Psoas muscle (tissue), 8 donors: Measurements from ENCODE around the gene GALNT13. TPM values are rescaled to one million over a fixed set of nuclear protein-coding genes. Genes with fewer than 3 reads are reported as not detected.

Source experiments
- ATAC-seq, 4 donors: fragments of 200-7000 bp; cut with Tn5 transposase; one replicate each; pipeline ENCODE4 v1.9.1; 2020; ENCODE audit warnings: moderate library complexity in 3 of 4, mild to moderate bottlenecking in 2 of 4
- DNase-seq, 2 donors: peaks; one replicate each; pipeline ENCODE4 v3.0.0-alpha.2; 2020
- H3K27ac ChIP-seq: fragments of 200-600 bp; one replicate; pipeline ENCODE4 v1.8.0; 2022
- H3K27me3 ChIP-seq, 3 donors: fragments of 200-600 bp in 1 of 3; one replicate each; pipeline versions ENCODE4 v1.6.1 to v1.8.0; 2013 to 2022; ENCODE audit warnings: low read length in 2 of 3, mild to moderate bottlenecking in 2 of 3, moderate library complexity in 1 of 3; ENCODE audit not compliant: insufficient read depth in 3 of 3
- H3K36me3 ChIP-seq, 2 donors: fragments of 200-600 bp in 1 of 2; one replicate each; pipeline versions ENCODE4 v1.6.1 to v1.8.0; 2013 to 2022; ENCODE audit warnings: low read depth in 1 of 2, mild to moderate bottlenecking in 1 of 2, moderate library complexity in 1 of 2; ENCODE audit not compliant: insufficient read depth in 1 of 2
- H3K4me1 ChIP-seq: fragments of 200-600 bp; one replicate; pipeline ENCODE4 v1.8.0; 2022
- H3K4me3 ChIP-seq: fragments of 200-600 bp; one replicate; pipeline ENCODE4 v1.8.0; 2022; ENCODE audit warnings: mild to moderate bottlenecking
- H3K9me3 ChIP-seq: fragments of 200-600 bp; one replicate; pipeline ENCODE4 v1.8.0; 2022
- CTCF ChIP-seq: fragments of 200-600 bp; IDR thresholded peaks from one replicate; pipeline ENCODE4 v1.8.0; 2022; ENCODE audit warnings: antibody characterized with exemption
- WGBS, 3 donors: extraction: QIAGEN DNeasy Blood & Tissue Kit; methylation state at CpG; one replicate each; pipeline versions ENCODE4 v1.1.6 to v1.1.7; 2013; 5-methylcytosine and 5-hydroxymethylcytosine counted together
- intact Hi-C, 2 donors: fragments of 100-400 bp; cut with DNase I; formaldehyde crosslinking; loops; one replicate each; pipeline versions ENCODE4 v1.11.0 to v1.14.2; 2022
- polyA plus RNA-seq, 3 donors: library from polyadenylated mRNA; stranded (reverse); fragments of 200-250 nt; gene quantifications; one replicate each; pipeline ENCODE4 v1.2.3, GENCODE V29; 2013
- total RNA-seq, 4 donors: library from RNA; stranded (reverse); fragmentation: NEBNext Ultra II Directional in 2 of 4; extraction: Animal tissue kit (Norgen Biotek cat#: 25700) in 2 of 4; gene quantifications; one replicate each; pipeline versions ENCODE4 v1.2.1 to v1.2.4, GENCODE V29; 2021 to 2023
- donor health status: healthy with polysubstance abuse.
- donor health status: DM: no; HTN: no; CAD: no; lungs with moderate emphysema.
- donor health status: Bipolar disorder and iron deficiency.
- donor health status: healthy.
- donor health status: DM: yes; HTN: yes; CAD: no.
- donor health status: DM: no; HTN: no; CAD: no.
- donor health status: DM: no; HTN: no; CAD: no.
- donor health status: DM: yes; HTN: yes; CAD: no.

GALNT13 gene
- total and polyA plus RNA-seq, 7 donors: 0.06 TPM; not detected in 6

- Histone ChIP-seq H3K36me3 (no peaks in the 10 kb centered on the region), H3K4me3 (no peak overlapping the region), H3K4me1 (no peaks in the 10 kb centered on the region), H3K27me3 (no peaks in the 10 kb centered on the region), H3K27ac (no peak overlapping the region), H3K9me3 (no peaks in the 10 kb centered on the region)
- ATAC-seq (no peak), DNase-seq (no peak)
- intact Hi-C loops: no loop called here
- no peak for TF ChIP-seq CTCF
Observed at GRCh38 chr2:154067124-154067523, 195.4 kb downstream of the GALNT13 start.

DNA sequence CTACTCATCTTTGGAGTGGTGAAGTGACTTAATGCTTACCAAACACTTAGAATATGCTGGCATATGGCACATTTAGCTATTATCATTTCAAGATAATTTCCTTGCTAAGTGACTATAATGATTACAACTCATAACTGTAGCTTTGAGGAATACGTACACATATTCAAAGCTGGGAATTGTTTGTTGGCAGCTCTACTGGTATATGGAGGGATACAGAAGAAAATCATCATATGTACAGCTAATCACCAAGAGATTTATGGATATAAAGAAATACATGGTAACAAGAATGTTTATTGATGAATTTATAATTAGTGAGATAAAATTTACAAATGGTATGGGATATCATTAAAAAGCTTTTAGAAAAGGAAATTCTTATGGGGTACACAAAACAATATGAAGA lies 207.2 kb downstream of the GALNT13 start:
- no peaks in the 10 kb centered on the region for H3K4me1 ChIP-seq
- TF ChIP-seq CTCF: no peak
- ATAC-seq (no peak), DNase-seq (no peak)
- WGBS, 3 donors: 73 to 79% (median 74%) methylated on average over 1 of the region's 1 CpG
- H3K27ac ChIP-seq: no peak overlapping the region
- H3K36me3 ChIP-seq: no peaks in the 10 kb centered on the region
- intact Hi-C loops: no loop called here
- no peak overlapping the region for H3K4me3 ChIP-seq
- H3K27me3 ChIP-seq: no peaks in the 10 kb centered on the region
- no peaks in the 10 kb centered on the region for H3K9me3 ChIP-seq

- no peaks in the 10 kb centered on the region for H3K27me3 ChIP-seq
- ATAC-seq: no peak
- no peak for DNase-seq
- H3K4me3 ChIP-seq: no peak overlapping the region
- no peaks in the 10 kb centered on the region for H3K36me3 ChIP-seq
- TF ChIP-seq CTCF: no peak
- H3K27ac ChIP-seq: no peak overlapping the region
- intact Hi-C loops: no loop called here
- no peaks in the 10 kb centered on the region for H3K9me3 ChIP-seq
- 17 to 31% (median 20%) methylated on average over 2 of the region's 2 CpGs for WGBS, 3 donors
- H3K4me1 ChIP-seq: no peaks in the 10 kb centered on the region
Observed at GRCh38 chr2:154092571-154092970, 220.8 kb downstream of the GALNT13 start.

DNA sequence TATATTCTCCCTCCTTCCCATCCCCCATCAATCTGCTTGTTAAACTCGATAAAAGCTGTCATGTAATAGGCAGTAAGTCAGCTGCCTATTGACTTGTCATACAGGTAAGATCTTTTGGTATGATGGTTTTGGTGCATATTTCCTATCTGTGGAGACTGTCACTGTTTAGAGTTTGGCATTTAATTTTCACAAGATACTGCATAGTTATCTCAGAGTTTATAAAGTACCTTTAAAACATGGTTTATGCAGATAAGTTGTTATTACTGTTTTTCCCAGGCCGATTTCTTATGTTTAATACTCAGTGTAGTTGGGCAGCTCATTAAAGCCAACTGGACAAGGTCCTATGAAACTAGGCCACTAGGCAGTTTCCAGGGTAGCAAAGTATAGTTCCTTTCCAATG lies 222.1 kb downstream of the GALNT13 start:
- Histone ChIP-seq H3K4me1 (no peaks in the 10 kb centered on the region), H3K27ac (no peak overlapping the region), H3K9me3 (no peaks in the 10 kb centered on the region), H3K36me3 (no peaks in the 10 kb centered on the region), H3K4me3 (no peak overlapping the region), H3K27me3 (no peaks in the 10 kb centered on the region)
- 61 to 73% (median 71%) methylated on average over 2 of the region's 2 CpGs for WGBS, 3 donors
- DNase-seq (no peak), ATAC-seq (no peak)
- no peak for TF ChIP-seq CTCF
- intact Hi-C loops: no loop called here

DNA sequence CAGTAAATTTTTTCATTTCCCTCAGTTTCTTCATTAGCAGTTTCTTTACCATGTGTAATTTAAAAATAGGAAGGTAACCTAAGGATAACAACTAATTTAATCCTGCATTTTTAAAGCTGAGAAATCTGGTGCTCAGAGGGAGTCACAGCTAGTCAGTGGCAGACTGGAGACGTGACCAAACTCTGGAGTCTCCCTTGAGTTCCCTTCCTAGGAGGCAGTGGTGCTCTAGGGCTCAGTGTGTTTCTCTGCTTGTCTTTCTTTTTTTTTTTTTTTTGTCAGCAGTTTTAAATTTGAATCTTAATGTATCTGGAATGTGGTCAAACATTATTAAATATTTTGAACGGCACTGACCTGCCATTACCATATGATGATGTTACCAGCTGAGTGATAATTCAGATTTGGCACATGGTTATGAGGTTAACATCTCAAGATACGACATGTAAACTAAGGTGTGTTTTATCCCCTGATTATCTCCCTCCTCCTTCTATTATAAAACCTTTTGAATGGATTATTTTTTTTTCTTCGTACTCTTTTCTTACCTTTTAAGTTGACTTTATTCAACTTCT lies 226.2 kb downstream of the GALNT13 start:
- intact Hi-C loops: no loop called here
- no peak for ATAC-seq
- H3K27ac ChIP-seq: no peak overlapping the region
- no peaks in the 10 kb centered on the region for H3K27me3 ChIP-seq
- 70 to 73% (median 73%) methylated on average over 4 of the region's 4 CpGs for WGBS, 3 donors
- H3K4me1 ChIP-seq: no peaks in the 10 kb centered on the region
- no peak for DNase-seq
- no peaks in the 10 kb centered on the region for H3K9me3 ChIP-seq
- TF ChIP-seq CTCF: no peak
- no peaks in the 10 kb centered on the region for H3K36me3 ChIP-seq
- no peak overlapping the region for H3K4me3 ChIP-seq
